ENCODE measurements around the gene DZIP3.

DNA sequence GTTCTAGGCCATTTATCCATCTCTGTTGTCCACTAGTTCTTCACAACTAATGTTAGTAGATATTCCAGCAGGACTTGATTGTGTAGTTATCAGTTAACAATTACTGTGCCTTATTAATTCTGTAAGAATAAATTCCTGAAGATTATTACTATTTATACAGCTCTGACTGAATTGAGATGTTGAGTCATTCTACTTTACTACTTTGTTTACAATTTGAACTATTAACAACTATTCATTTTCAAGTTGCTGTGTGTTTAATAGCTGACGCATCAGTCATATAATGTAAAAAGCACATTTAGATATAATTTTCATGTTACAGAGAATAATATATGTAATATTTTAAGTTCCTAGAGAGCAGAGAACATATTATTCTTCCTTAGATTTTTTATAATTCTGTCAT lies 21.1 kb downstream of the DZIP3 start:
- TF ChIP-seq, protein P1, sequence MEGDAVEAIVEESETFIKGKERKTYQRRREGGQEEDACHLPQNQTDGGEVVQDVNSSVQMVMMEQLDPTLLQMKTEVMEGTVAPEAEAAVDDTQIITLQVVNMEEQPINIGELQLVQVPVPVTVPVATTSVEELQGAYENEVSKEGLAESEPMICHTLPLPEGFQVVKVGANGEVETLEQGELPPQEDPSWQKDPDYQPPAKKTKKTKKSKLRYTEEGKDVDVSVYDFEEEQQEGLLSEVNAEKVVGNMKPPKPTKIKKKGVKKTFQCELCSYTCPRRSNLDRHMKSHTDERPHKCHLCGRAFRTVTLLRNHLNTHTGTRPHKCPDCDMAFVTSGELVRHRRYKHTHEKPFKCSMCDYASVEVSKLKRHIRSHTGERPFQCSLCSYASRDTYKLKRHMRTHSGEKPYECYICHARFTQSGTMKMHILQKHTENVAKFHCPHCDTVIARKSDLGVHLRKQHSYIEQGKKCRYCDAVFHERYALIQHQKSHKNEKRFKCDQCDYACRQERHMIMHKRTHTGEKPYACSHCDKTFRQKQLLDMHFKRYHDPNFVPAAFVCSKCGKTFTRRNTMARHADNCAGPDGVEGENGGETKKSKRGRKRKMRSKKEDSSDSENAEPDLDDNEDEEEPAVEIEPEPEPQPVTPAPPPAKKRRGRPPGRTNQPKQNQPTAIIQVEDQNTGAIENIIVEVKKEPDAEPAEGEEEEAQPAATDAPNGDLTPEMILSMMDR (IDR thresholded peaks at IDR 0.05): no peak
- no peak for TF ChIP-seq POLR2A (IDR thresholded peaks at IDR 0.05)

Data from right lobe of liver (tissue), 4 donors.